ENCODE data around the gene NOTUM. TPM values are rescaled to one million over a fixed set of nuclear protein-coding genes. Genes with fewer than 3 reads are reported as not detected.

NOTUM gene
- total and polyA plus RNA-seq, 2 donors (not counting 3 experiments of a cell fraction or from before 2014, with no cell fraction given), result not detected

GRCh38 chr17:81909966-81910839 is 50.8 kb downstream of the NOTUM start:
- peak overlapping the region; percentile 9 for H2AFZ ChIP-seq (ENCODE audit: low read depth, low read length)
- ChIA-PET CTCF (interaction anchor here (1.7 kb wide), 1 partner anchor 16 kb away, joined by 4 read pairs; no protein-coding TSS in a partner anchor), POLR2A (no interaction called here)
- no peak overlapping the region for H3K27ac ChIP-seq (ENCODE audit: insufficient read depth, low read depth, low read length)
- peaks cover 6% of the 10 kb centered on the region for H3K4me1 ChIP-seq (ENCODE audit: control insufficient read depth, extremely low read depth, insufficient read depth, low read length)
- no peaks in the 10 kb centered on the region for H3K9me3 ChIP-seq (replicated peaks; ENCODE audit: control insufficient read depth, insufficient read depth, low read length)
- no peaks in the 10 kb centered on the region for H3K79me2 ChIP-seq (ENCODE audit: control insufficient read depth, insufficient read depth, low read length)
- H3K4me3 ChIP-seq (replicated peaks in 1 of 3; ENCODE audit: insufficient read depth in 1 of 3, low read depth in 1 of 3, low read length in 3 of 3), result peak overlapping the region; percentile 56 to 72 (median 67)
- FAIRE-seq (peak; percentile 82), DNase-seq (ENCODE audit: low read depth, low spot score) (no peak)
- intact Hi-C loops (cut with micrococcal nuclease), result loop anchor here (2.0 kb wide), 2 partner anchors 19 to 39 kb away; partner anchors contain the start of genes ALYREF, ANAPC11 and ARHGDIA
- dilution Hi-C loops (cut with MboI; ENCODE audit: extremely low pct_ligation_motif_present, low sequenced_read_pairs), result no loop called here
- H3K4me2 ChIP-seq (ENCODE audit: insufficient read depth, low read length), result peak overlapping the region; percentile 79
- peak overlapping the region; percentile 32 for H3K9ac ChIP-seq (replicated peaks; ENCODE audit: extremely low read depth, insufficient read depth, low read length)
- H3K27me3 ChIP-seq (ENCODE audit: control insufficient read depth in 2 of 2, insufficient read depth in 2 of 2, low read length in 2 of 2), result no peaks in the 10 kb centered on the region
- TF ChIP-seq GATA2 (IDR thresholded peaks at IDR 0.05; ENCODE audit: insufficient read depth, insufficient read length, low read depth, low read length), result peak; percentile 41
- TF ChIP-seq JUN (IDR thresholded peaks at IDR 0.05; ENCODE audit: borderline replicate concordance, insufficient read depth, insufficient read length, low read depth), result no peak
- BruUV-seq (replicated peaks), result no TSS peak
- no peaks in the 10 kb centered on the region for H3K9me1 ChIP-seq (replicated peaks; ENCODE audit: control insufficient read depth, extremely low read depth, insufficient read depth, low read length)
- no peaks in the 10 kb centered on the region for H4K20me1 ChIP-seq (replicated peaks; ENCODE audit: control insufficient read depth, extremely low read depth, insufficient read depth, low read length)
- H3K36me3 ChIP-seq (ENCODE audit: control insufficient read depth in 2 of 2, extremely low read depth in 1 of 2, insufficient read depth in 2 of 2, low read length in 2 of 2), result peaks cover 7 to 20% of the 10 kb centered on the region in 2 experiments

- FAIRE-seq, result no peak
- no peak overlapping the region for H2AFZ ChIP-seq (ENCODE audit: low read depth, low read length)
- dilution Hi-C loops (cut with MboI; ENCODE audit: extremely low pct_ligation_motif_present, low sequenced_read_pairs) (no loop called here), intact Hi-C loops (cut with micrococcal nuclease) (no loop called here)
- no peak overlapping the region for H3K4me3 ChIP-seq (replicated peaks in 1 of 3; ENCODE audit: insufficient read depth in 1 of 3, low read depth in 1 of 3, low read length in 3 of 3)
- no peak for TF ChIP-seq JUN (IDR thresholded peaks at IDR 0.05; ENCODE audit: borderline replicate concordance, insufficient read depth, insufficient read length, low read depth)
- TF ChIP-seq MAX (IDR thresholded peaks at IDR 0.05; ENCODE audit: insufficient read depth, insufficient read length), result no peak
- H3K27me3 ChIP-seq (ENCODE audit: control insufficient read depth in 2 of 2, insufficient read depth in 2 of 2, low read length in 2 of 2), result no peaks in the 10 kb centered on the region
- no peaks in the 10 kb centered on the region for H3K79me2 ChIP-seq (ENCODE audit: control insufficient read depth, insufficient read depth, low read length)
- BruUV-seq (replicated peaks), result no TSS peak
- no peak overlapping the region for H3K27ac ChIP-seq (ENCODE audit: insufficient read depth, low read depth, low read length)
- peaks cover 6% of the 10 kb centered on the region for H3K4me1 ChIP-seq (ENCODE audit: control insufficient read depth, extremely low read depth, insufficient read depth, low read length)
- CTCF ChIA-PET, result interaction anchor here (1.7 kb wide), 1 partner anchor 15 kb away, joined by 4 read pairs; no protein-coding TSS in a partner anchor
- no peak overlapping the region for H3K4me2 ChIP-seq (ENCODE audit: insufficient read depth, low read length)
- POLR2A ChIA-PET, result no interaction called here
- DNase-seq (ENCODE audit: low read depth, low spot score), result no peak
- H3K9ac ChIP-seq (replicated peaks; ENCODE audit: extremely low read depth, insufficient read depth, low read length), result no peak overlapping the region
- H3K9me1 ChIP-seq (replicated peaks; ENCODE audit: control insufficient read depth, extremely low read depth, insufficient read depth, low read length), result no peaks in the 10 kb centered on the region
- no peaks in the 10 kb centered on the region for H3K9me3 ChIP-seq (replicated peaks; ENCODE audit: control insufficient read depth, insufficient read depth, low read length)
- peaks cover 7 to 12% of the 10 kb centered on the region in 2 experiments for H3K36me3 ChIP-seq (ENCODE audit: control insufficient read depth in 2 of 2, extremely low read depth in 1 of 2, insufficient read depth in 2 of 2, low read length in 2 of 2)
- no peaks in the 10 kb centered on the region for H4K20me1 ChIP-seq (replicated peaks; ENCODE audit: control insufficient read depth, extremely low read depth, insufficient read depth, low read length)
These were observed 51.8 kb downstream of the NOTUM start for GRCh38 chr17:81909231-81909630.

All from endothelial cell of umbilical vein (primary cell).